Activated CD8-positive, alpha-beta T cell treated with anti-CD3 and anti-CD28 coated beads for 36 hours (primary cell): Measurements from ENCODE around the gene CPN1. TPM values are rescaled to one million over a fixed set of nuclear protein-coding genes. Genes with fewer than 3 reads are reported as not detected.
"Not testable (repeated sequence)": the region's sequence is repeated elsewhere in the genome, so short reads cannot be mapped to it uniquely, and the experiment has no call there.

Source experiments
- ATAC-seq: fragments of 200-7000 bp; cut with Tn5 transposase; one replicate; pipeline ENCODE4 v1.10.0; 2021; ENCODE audit warnings: mild to moderate bottlenecking, moderate library complexity
- CTCF ChIA-PET: fragments of 350-600 bp; sonication (Branson Sonifier 250); formaldehyde crosslinking; loops from one replicate; lab custom pipeline; 2021; ENCODE audit warnings: antibody characterized with exemption; lab: Charles Lee
- POLR2A ChIA-PET: fragments of 350-600 bp; sonication (Branson Sonifier 250); formaldehyde crosslinking; loops from one replicate; lab custom pipeline; 2021; ENCODE audit warnings: antibody characterized with exemption; lab: Charles Lee
- DNase-seq: peaks from one replicate; pipeline ENCODE4 v3.0.0-alpha.2; 2020
- H3K27ac Mint-ChIP-seq: one replicate; pipeline ENCODE4 v1.8.0; 2021; ENCODE audit warnings: mild to moderate bottlenecking, mixed read lengths
- H3K27me3 Mint-ChIP-seq: one replicate; pipeline ENCODE4 v1.8.0; 2021; ENCODE audit warnings: mixed read lengths
- H3K36me3 Mint-ChIP-seq: one replicate; pipeline ENCODE4 v1.8.0; 2021; ENCODE audit warnings: low read depth, mixed read lengths
- H3K4me1 Mint-ChIP-seq: one replicate; pipeline ENCODE4 v1.8.0; 2021; ENCODE audit warnings: low read depth, mixed read lengths
- H3K4me3 Mint-ChIP-seq: one replicate; pipeline ENCODE4 v1.8.0; 2021; ENCODE audit warnings: mild to moderate bottlenecking, moderate library complexity, mixed read lengths
- H3K9me3 Mint-ChIP-seq: one replicate; pipeline ENCODE4 v1.8.0; 2021; ENCODE audit warnings: mixed read lengths
- intact Hi-C: fragments of 100-400 bp; cut with micrococcal nuclease; formaldehyde crosslinking; loops from one replicate; pipeline ENCODE4 v1.10.0; 2022
- total RNA-seq, 2 experiments: library from RNA; stranded (reverse); gene quantifications; one replicate each; pipeline ENCODE4 v1.2.3, GENCODE V29; 2021
- TF ChIP-seq, protein P1 (sequence below): fragments of 200-600 bp; IDR thresholded peaks from one replicate; pipeline ENCODE4 v1.8.0; 2022; ENCODE audit warnings: antibody characterized with exemption, mild to moderate bottlenecking

CPN1 gene
- total RNA-seq, 2 experiments from 2014 or later, result not detected

- DNase-seq (no peak), ATAC-seq (no peak)
- peaks cover 19% of the 10 kb centered on the region for H3K27me3 Mint-ChIP-seq
- TF ChIP-seq, protein P1, sequence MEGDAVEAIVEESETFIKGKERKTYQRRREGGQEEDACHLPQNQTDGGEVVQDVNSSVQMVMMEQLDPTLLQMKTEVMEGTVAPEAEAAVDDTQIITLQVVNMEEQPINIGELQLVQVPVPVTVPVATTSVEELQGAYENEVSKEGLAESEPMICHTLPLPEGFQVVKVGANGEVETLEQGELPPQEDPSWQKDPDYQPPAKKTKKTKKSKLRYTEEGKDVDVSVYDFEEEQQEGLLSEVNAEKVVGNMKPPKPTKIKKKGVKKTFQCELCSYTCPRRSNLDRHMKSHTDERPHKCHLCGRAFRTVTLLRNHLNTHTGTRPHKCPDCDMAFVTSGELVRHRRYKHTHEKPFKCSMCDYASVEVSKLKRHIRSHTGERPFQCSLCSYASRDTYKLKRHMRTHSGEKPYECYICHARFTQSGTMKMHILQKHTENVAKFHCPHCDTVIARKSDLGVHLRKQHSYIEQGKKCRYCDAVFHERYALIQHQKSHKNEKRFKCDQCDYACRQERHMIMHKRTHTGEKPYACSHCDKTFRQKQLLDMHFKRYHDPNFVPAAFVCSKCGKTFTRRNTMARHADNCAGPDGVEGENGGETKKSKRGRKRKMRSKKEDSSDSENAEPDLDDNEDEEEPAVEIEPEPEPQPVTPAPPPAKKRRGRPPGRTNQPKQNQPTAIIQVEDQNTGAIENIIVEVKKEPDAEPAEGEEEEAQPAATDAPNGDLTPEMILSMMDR, result no peak
- H3K27ac Mint-ChIP-seq, result no peak overlapping the region
- H3K9me3 Mint-ChIP-seq, result no peaks in the 10 kb centered on the region
- no peaks in the 10 kb centered on the region for H3K36me3 Mint-ChIP-seq
- ChIA-PET POLR2A (no interaction called here), CTCF (no interaction called here)
- intact Hi-C loops, result no loop called here
- no peak overlapping the region for H3K4me3 Mint-ChIP-seq
- no peaks in the 10 kb centered on the region for H3K4me1 Mint-ChIP-seq
Measured at GRCh38 chr10:100083623-100084022, 2.0 kb upstream of the CPN1 start.

- POLR2A ChIA-PET, ATAC-seq: not testable (repeated sequence)
- CTCF ChIA-PET, result interaction anchor here (0.6 kb wide), 1 partner anchor 193 kb away, joined by 3 read pairs; no protein-coding TSS in a partner anchor
Measured at GRCh38 chr10:100082276-100082675, 607 bp upstream of the CPN1 start.

GRCh38 chr10:100076750-100077149, 4.9 kb downstream of the CPN1 start:
- TF ChIP-seq, protein P1, result no peak
- no peaks in the 10 kb centered on the region for H3K9me3 Mint-ChIP-seq
- no peaks in the 10 kb centered on the region for H3K4me1 Mint-ChIP-seq
- H3K36me3 Mint-ChIP-seq, result no peaks in the 10 kb centered on the region
- CTCF ChIA-PET, result interaction anchor here (1.9 kb wide), 1 partner anchor 231 kb away, joined by 5 read pairs; no protein-coding TSS in a partner anchor
- H3K27ac Mint-ChIP-seq, result no peak overlapping the region
- intact Hi-C loops, result no loop called here
- POLR2A ChIA-PET, result no interaction called here
- ATAC-seq (no peak), DNase-seq (no peak)
- H3K27me3 Mint-ChIP-seq, result peaks cover 14% of the 10 kb centered on the region
- no peak overlapping the region for H3K4me3 Mint-ChIP-seq

More at GRCh38 chr10:100082276-100082675, 607 bp upstream of the CPN1 start:
- DNase-seq, H3K4me1 Mint-ChIP-seq, H3K4me3 Mint-ChIP-seq, H3K36me3 Mint-ChIP-seq, intact Hi-C loops, H3K9me3 Mint-ChIP-seq, H3K27ac Mint-ChIP-seq: not testable (repeated sequence)
- peaks cover 17% of the 10 kb centered on the region for H3K27me3 Mint-ChIP-seq

DNA sequence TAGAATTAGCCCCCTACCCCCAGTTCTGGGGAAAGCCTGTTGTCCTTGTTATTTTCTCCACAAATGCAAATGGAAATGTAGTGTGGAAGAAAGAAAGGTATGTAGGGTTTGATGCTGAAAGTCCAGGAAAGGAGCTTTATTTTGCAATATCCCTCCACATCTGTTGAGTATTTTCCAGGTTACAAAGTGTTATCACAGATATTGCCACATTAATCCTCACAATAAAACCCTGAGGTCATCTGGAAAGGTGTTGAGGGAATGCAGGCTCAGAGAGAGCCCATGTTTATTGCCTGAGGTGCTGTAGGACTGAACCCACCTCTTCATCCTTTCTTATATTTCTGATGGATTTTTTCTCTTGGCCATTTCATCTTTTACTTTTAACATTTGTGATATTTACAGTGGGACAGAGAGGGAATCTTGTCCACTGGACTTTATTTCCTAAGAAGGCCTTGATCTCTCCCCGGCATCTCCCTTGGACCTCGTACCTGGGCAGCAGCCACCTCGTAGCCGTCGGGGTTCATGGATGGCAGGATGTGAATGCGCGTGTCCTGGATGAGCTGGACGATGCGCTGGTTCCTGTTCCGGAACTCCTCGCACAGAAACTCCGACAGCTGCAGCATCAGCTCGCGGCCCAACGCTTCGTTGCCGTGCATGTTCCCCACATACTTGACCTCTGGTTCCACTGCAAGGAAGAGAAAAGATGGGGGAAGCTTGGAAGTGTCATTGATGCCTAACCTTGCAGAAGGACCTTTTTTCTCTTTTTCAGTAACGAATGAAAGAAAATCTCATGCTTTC, 6.0 kb downstream of the CPN1 start:
- no peak for ATAC-seq
- ChIA-PET POLR2A (no interaction called here), CTCF (no interaction called here)
- TF ChIP-seq, protein P1, result no peak
- Mint-ChIP-seq H3K27ac (no peak overlapping the region), H3K27me3 (peaks cover 11% of the 10 kb centered on the region), H3K4me3 (no peak overlapping the region), H3K9me3 (no peaks in the 10 kb centered on the region), H3K36me3 (no peaks in the 10 kb centered on the region), H3K4me1 (no peaks in the 10 kb centered on the region)
- DNase-seq, result no peak
- intact Hi-C loops, result no loop called here

DNA sequence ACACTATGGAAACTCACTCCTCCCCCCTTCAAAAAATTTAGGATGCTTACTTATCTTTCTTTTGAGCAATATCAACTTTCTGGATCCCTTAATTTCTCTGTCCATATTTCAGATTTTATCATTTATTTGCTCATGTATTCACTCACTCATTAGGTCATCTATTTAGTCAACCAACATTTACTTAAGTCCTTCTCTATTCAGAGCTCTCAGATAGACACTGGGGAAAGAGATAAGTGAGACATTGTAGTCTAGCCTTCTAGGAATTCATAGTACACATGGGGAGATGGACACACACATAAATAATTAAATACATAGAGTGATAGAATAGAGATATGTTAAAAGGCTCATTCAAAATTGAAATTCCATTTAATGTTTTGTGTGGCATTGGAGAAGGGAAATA, 9.2 kb downstream of the CPN1 start:
- POLR2A ChIA-PET, result no interaction called here
- no peaks in the 10 kb centered on the region for H3K4me1 Mint-ChIP-seq
- intact Hi-C loops, result no loop called here
- CTCF ChIA-PET, result no interaction called here
- TF ChIP-seq, protein P1, result no peak
- no peaks in the 10 kb centered on the region for H3K9me3 Mint-ChIP-seq
- H3K27ac Mint-ChIP-seq, result no peak overlapping the region
- H3K27me3 Mint-ChIP-seq, result peaks cover 4% of the 10 kb centered on the region
- DNase-seq, result no peak
- no peaks in the 10 kb centered on the region for H3K36me3 Mint-ChIP-seq
- ATAC-seq, result no peak
- no peak overlapping the region for H3K4me3 Mint-ChIP-seq
